HG03095 (cell line): ENCODE results near the gene MPPED2.

ENCODE experiments used
- ATAC-seq: cut with Tn5 transposase; IDR thresholded peaks from one replicate; pipeline ENCODE4 v1.9.1; 2021; ENCODE audit warnings: moderate library complexity; ENCODE audit not compliant: unreplicated experiment

MPPED2 gene

DNA sequence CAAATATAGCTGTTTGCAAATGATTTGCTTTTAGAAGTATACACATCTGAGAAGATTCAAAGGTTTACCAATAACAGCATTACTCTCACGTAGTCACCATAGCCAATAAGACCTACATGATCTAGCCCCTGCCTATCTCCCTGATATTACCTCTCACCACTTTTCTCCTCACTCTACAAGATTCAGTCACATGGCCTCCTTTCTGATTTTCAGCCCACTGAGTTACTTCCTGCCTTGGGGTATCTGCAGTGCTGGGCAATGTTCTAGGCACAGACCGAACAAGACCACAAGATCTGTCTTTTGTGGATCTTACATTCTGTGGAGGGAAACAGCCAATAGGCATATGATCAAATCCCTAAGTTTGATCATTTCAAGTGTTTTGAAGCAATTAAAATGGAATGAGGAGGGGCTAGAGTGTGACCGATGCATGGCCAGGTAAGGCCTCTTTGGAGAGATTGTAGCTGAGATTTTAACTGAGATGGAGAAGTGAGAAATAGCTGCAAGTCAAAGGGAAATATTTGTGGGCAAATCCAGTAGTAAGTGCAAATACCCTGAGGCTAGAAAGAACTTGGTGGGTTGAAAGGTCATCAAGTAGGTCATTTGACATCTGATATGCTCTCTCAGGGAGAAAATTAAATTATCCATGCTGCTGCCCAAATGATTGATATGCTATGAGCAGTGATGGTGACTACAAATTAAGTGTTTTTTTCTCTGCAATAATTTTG, 220.2 kb downstream of the MPPED2 start:
- ATAC-seq, result no peak

DNA sequence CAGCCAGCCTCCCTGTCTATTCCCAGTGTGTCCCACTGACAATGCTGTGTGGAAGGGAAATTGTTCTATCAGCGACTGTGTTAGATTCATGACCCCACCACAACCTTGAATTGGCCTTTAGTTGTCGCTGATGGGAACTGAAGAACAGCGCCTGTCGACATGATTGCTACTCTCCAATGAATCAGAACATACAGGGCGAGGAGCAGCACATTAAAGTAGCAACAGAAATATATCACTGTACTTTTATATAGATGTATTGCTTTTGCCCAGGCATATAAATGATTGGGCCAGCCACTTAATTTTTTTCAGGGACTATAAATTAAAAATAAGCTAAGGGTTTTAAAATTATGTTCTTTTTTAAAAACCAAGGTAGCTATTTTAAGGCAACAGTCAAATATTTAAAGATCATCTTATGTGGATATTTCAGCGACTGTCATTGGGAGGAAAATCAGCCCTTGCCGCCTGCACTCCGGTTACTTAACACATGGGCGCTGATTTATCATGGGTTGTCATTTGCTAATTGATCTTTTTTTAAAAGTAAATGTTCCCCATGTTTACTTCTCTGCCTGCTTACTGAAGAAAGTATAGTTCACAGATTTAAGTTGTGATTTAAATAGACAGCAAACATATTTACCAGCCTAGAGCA, 221.2 kb downstream of the MPPED2 start:
- ATAC-seq, result no peak

DNA sequence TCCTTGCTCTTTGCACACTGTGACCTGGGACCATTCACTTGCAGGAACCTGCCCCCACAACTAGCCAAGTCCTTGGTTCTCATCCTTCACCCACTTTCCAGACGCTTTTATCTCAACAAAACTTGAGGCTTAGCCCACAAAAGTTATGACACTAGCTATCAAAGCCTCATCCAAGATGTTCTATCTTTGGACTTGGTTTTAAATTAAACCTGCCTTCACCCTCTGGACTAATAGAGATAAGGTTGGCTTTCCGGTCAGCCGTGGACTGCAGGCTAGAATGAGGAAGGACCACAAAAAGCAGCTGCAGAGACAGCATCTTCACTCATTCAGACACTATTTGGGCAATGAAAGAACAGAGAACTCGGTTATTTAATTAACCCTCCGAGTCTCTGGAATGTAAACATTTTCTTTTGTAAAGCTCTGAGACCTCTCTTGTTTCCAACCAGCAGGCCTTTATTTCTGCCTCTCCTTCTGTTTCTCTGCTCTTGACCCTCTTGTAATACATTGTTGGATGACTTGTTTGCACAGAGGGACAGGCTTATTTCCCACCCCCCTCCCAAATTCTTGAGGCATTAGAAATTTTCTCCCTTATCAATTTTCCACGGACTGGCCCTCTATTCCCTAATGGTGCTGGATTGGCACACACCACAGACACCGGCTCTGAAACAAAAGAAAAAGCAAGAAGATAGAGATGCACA, 221.9 kb downstream of the MPPED2 start:
- no peak for ATAC-seq

DNA sequence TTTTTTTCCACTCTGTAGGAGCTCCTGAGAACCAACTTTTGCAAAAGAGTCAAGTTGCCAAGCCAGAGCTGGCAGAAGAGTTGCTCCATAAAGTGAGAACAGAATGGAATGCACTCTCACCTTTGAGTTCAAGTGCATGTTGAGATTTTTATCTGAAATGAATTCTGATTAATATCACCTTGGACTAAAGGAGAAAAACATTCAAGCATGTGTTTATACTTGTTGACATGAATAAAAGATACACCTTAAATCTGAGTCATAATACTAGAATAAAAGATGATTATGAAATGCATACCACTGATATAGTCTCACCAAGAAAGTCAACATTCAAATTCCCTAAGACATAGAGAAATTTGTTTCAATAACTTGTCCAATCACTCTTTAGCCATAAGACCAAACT, 225.4 kb downstream of the MPPED2 start:
- ATAC-seq, result no peak
